ENCODE results near the gene FAM149B1. TPM values are rescaled to one million over a fixed set of nuclear protein-coding genes. Genes with fewer than 3 reads are reported as not detected.

FAM149B1 gene
- total and polyA plus RNA-seq, 2 of the 13 experiments (the other 11 are each of a cell fraction or from before 2014, with no cell fraction given) = 9.3 to 16.8 TPM

DNA sequence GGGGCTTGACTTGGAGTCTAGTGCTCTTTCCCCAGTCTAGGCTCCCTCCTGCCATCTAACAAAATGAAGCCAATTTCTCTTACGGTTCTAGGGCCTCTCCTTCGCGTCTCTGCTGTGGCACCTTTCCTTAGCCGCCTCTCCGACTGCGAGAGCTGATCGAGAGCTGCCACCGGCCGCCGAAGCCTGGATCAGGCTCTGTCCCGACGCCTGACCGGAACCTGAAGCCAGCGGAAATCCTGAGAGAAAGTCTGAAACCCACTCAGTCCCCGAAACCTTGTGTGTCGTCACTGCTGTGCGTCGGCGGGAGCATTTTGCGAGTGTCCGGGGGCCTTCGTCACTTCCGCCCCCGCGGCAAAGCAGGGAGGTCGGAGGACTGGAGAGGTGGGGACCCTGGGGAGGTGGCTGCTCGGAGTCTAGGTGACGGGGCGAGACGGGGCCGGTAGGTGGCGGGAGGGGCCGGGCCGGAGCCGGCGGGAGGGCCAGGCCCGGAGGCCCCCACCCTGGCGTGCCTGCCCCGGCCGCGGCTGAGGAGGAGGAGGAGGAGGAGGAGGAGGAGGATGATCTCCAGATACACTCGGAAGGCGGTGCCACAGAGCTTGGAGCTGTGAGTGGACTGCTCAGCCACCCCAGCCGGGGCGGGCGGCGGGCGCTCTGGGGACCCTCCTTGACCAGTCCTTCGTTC, at the start of gene FAM149B1, which contains the start of gene ECD (continued):
- no peak for TF ChIP-seq PRMT3 (CRISPR knock-in tag; IDR thresholded peaks at IDR 0.05; ENCODE audit: borderline replicate concordance, low read depth)
- TF ChIP-seq, protein P1, sequence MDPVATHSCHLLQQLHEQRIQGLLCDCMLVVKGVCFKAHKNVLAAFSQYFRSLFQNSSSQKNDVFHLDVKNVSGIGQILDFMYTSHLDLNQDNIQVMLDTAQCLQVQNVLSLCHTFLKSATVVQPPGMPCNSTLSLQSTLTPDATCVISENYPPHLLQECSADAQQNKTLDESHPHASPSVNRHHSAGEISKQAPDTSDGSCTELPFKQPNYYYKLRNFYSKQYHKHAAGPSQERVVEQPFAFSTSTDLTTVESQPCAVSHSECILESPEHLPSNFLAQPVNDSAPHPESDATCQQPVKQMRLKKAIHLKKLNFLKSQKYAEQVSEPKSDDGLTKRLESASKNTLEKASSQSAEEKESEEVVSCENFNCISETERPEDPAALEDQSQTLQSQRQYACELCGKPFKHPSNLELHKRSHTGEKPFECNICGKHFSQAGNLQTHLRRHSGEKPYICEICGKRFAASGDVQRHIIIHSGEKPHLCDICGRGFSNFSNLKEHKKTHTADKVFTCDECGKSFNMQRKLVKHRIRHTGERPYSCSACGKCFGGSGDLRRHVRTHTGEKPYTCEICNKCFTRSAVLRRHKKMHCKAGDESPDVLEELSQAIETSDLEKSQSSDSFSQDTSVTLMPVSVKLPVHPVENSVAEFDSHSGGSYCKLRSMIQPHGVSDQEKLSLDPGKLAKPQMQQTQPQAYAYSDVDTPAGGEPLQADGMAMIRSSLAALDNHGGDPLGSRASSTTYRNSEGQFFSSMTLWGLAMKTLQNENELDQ (CRISPR knock-in tag; IDR thresholded peaks at IDR 0.05; ENCODE audit: borderline replicate concordance) = no peak
- TF ChIP-seq, protein P2, sequence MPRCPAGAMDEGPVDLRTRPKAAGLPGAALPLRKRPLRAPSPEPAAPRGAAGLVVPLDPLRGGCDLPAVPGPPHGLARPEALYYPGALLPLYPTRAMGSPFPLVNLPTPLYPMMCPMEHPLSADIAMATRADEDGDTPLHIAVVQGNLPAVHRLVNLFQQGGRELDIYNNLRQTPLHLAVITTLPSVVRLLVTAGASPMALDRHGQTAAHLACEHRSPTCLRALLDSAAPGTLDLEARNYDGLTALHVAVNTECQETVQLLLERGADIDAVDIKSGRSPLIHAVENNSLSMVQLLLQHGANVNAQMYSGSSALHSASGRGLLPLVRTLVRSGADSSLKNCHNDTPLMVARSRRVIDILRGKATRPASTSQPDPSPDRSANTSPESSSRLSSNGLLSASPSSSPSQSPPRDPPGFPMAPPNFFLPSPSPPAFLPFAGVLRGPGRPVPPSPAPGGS (CRISPR knock-in tag; IDR thresholded peaks at IDR 0.05) = 0 out of 2 replicates have a peak, but pooled peaks have one; percentile 26
- 0 out of 2 replicates have a peak, but pooled peaks have one; percentile 24 for TF ChIP-seq ZBTB43 (CRISPR knock-in tag; conservative IDR thresholded peaks at IDR 0.05)
- TF ChIP-seq CBX5 (CRISPR knock-in tag; IDR thresholded peaks at IDR 0.05; ENCODE audit: borderline replicate concordance) = peak; percentile 82; the same call in 1 of the 2 replicates
- no peak for TF ChIP-seq ZNF703 (CRISPR knock-in tag; IDR thresholded peaks at IDR 0.05; ENCODE audit: borderline replicate concordance)
- peak; percentile 27; the same call in 1 of the 2 replicates for TF ChIP-seq TFAP4 (IDR thresholded peaks at IDR 0.05; ENCODE audit: borderline replicate concordance, low read depth)
- TF ChIP-seq ISL2 (CRISPR knock-in tag; IDR thresholded peaks at IDR 0.05) = peak; percentile 75
- TF ChIP-seq CSRNP1 (CRISPR knock-in tag; IDR thresholded peaks at IDR 0.05) = peak; percentile 57; the same call in 1 of the 2 replicates
- TF ChIP-seq ZNF850 (CRISPR knock-in tag; conservative IDR thresholded peaks at IDR 0.05) = peak; percentile 80
- no peak for TF ChIP-seq ZNF75D (CRISPR knock-in tag; IDR thresholded peaks at IDR 0.05; ENCODE audit: borderline replicate concordance)
- TF ChIP-seq ISX (CRISPR knock-in tag; conservative IDR thresholded peaks at IDR 0.05) = no peak
- TF ChIP-seq, protein P3, sequence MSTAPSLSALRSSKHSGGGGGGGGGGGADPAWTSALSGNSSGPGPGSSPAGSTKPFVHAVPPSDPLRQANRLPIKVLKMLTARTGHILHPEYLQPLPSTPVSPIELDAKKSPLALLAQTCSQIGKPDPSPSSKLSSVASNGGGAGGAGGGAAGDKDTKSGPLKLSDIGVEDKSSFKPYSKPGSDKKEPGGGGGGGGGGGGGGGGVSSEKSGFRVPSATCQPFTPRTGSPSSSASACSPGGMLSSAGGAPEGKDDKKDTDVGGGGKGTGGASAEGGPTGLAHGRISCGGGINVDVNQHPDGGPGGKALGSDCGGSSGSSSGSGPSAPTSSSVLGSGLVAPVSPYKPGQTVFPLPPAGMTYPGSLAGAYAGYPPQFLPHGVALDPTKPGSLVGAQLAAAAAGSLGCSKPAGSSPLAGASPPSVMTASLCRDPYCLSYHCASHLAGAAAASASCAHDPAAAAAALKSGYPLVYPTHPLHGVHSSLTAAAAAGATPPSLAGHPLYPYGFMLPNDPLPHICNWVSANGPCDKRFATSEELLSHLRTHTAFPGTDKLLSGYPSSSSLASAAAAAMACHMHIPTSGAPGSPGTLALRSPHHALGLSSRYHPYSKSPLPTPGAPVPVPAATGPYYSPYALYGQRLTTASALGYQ (CRISPR knock-in tag; IDR thresholded peaks at IDR 0.05) = 0 out of 2 replicates have a peak, but pooled peaks have one; percentile 37
- TF ChIP-seq NFYB (CRISPR knock-in tag; IDR thresholded peaks at IDR 0.05) = peak; percentile 40
- 0 out of 2 replicates have a peak, but pooled peaks have one; percentile 71 for TF ChIP-seq THAP8 (CRISPR knock-in tag; IDR thresholded peaks at IDR 0.05; ENCODE audit: borderline replicate concordance)
- no peak for TF ChIP-seq NONO (IDR thresholded peaks at IDR 0.05)
- TF ChIP-seq NONO (CRISPR knock-in tag; conservative IDR thresholded peaks at IDR 0.05) = peak; percentile 98

All from HepG2 (cell line).